ENCODE measurements around the gene EPG5. TPM values are rescaled to one million over a fixed set of nuclear protein-coding genes. Genes with fewer than 3 reads are reported as not detected.

EPG5 gene
- total and polyA plus RNA-seq, 2 donors (not counting 3 experiments of a cell fraction or from before 2014, with no cell fraction given): 16.7 to 25.6 TPM

- ChIA-PET CTCF (interaction anchor here (0.6 to 8.1 kb wide), 44 partner anchors 9 to 234 kb away, joined by 3 to 307 read pairs (median 6); partner anchors contain the start of gene SLC14A1), POLR2A (interaction anchor here (0.6 to 1.4 kb wide), 3 partner anchors 65 to 225 kb away, joined by 3 to 6 read pairs (median 5); no protein-coding TSS in a partner anchor)
- H3K9me3 ChIP-seq (replicated peaks; ENCODE audit: control insufficient read depth, insufficient read depth, low read length): no peaks in the 10 kb centered on the region
- no peaks in the 10 kb centered on the region for H3K36me3 ChIP-seq (ENCODE audit: control insufficient read depth in 2 of 2, extremely low read depth in 1 of 2, insufficient read depth in 2 of 2, low read length in 2 of 2)
- H3K27me3 ChIP-seq (ENCODE audit: control insufficient read depth in 2 of 2, insufficient read depth in 2 of 2, low read length in 2 of 2): peaks cover 24 to 38% of the 10 kb centered on the region in 2 experiments
- H3K27ac ChIP-seq (ENCODE audit: insufficient read depth, low read depth, low read length): no peak overlapping the region
- no peak overlapping the region for H3K9ac ChIP-seq (replicated peaks; ENCODE audit: extremely low read depth, insufficient read depth, low read length)
- dilution Hi-C loops (cut with MboI; ENCODE audit: extremely low pct_ligation_motif_present, low sequenced_read_pairs) (no loop called here), intact Hi-C loops (cut with micrococcal nuclease) (loop anchor here (1.0 to 2.0 kb wide), 7 partner anchors 41 to 234 kb away; no protein-coding TSS in a partner anchor)
- H3K4me1 ChIP-seq (ENCODE audit: control insufficient read depth, extremely low read depth, insufficient read depth, low read length): peaks cover 4% of the 10 kb centered on the region
- no peak overlapping the region for H3K4me2 ChIP-seq (ENCODE audit: insufficient read depth, low read length)
- no peak overlapping the region for H2AFZ ChIP-seq (ENCODE audit: low read depth, low read length)
- no peaks in the 10 kb centered on the region for H4K20me1 ChIP-seq (replicated peaks; ENCODE audit: control insufficient read depth, extremely low read depth, insufficient read depth, low read length)
- H3K79me2 ChIP-seq (ENCODE audit: control insufficient read depth, insufficient read depth, low read length): no peaks in the 10 kb centered on the region
- H3K4me3 ChIP-seq (replicated peaks in 1 of 3; ENCODE audit: insufficient read depth in 1 of 3, low read depth in 1 of 3, low read length in 3 of 3): no peak overlapping the region
- H3K9me1 ChIP-seq (replicated peaks; ENCODE audit: control insufficient read depth, extremely low read depth, insufficient read depth, low read length): no peaks in the 10 kb centered on the region
- no TSS peak for BruUV-seq (replicated peaks)
- no peak for TF ChIP-seq EZH2 (IDR thresholded peaks at IDR 0.05; ENCODE audit: borderline replicate concordance, low read depth, low read length, severe bottlenecking)
- TF ChIP-seq FOS (IDR thresholded peaks at IDR 0.05; ENCODE audit: borderline replicate concordance, insufficient read depth, low read length): no peak
- no peak for TF ChIP-seq GATA2 (IDR thresholded peaks at IDR 0.05; ENCODE audit: insufficient read depth, insufficient read length, low read depth, low read length)
- no peak for TF ChIP-seq POLR2A (IDR thresholded peaks at IDR 0.05; ENCODE audit: low read depth, low read length)
- no peak for TF ChIP-seq MYC (IDR thresholded peaks at IDR 0.05; ENCODE audit: low read depth, low read length)
- TF ChIP-seq MAX (IDR thresholded peaks at IDR 0.05; ENCODE audit: insufficient read depth, insufficient read length): no peak
- TF ChIP-seq JUN (IDR thresholded peaks at IDR 0.05; ENCODE audit: borderline replicate concordance, insufficient read depth, insufficient read length, low read depth): no peak
- TF ChIP-seq CTCF (IDR thresholded peaks at IDR 0.05; ENCODE audit: extremely low read depth in 1 of 2, insufficient read depth in 1 of 2, low read depth in 1 of 2, low read length in 2 of 2): peak; percentile 63 to 79
- TF ChIP-seq POLR2AphosphoS5 (IDR thresholded peaks at IDR 0.05; ENCODE audit: insufficient read depth, low read depth, low read length): no peak
- FAIRE-seq (peak; percentile 78), DNase-seq (ENCODE audit: low read depth, low spot score) (peak; percentile 70)
Measured at GRCh38 chr18:45839414-45840395, 127.4 kb downstream of the EPG5 start.
